HG02884 (cell line): Measurements from ENCODE around the gene TMEM107.

Experiments used
- ATAC-seq: cut with Tn5 transposase; IDR thresholded peaks from one replicate; pipeline ENCODE4 v1.9.1; 2021; ENCODE audit warnings: mild to moderate bottlenecking, moderate library complexity; ENCODE audit not compliant: unreplicated experiment

Gene TMEM107

DNA sequence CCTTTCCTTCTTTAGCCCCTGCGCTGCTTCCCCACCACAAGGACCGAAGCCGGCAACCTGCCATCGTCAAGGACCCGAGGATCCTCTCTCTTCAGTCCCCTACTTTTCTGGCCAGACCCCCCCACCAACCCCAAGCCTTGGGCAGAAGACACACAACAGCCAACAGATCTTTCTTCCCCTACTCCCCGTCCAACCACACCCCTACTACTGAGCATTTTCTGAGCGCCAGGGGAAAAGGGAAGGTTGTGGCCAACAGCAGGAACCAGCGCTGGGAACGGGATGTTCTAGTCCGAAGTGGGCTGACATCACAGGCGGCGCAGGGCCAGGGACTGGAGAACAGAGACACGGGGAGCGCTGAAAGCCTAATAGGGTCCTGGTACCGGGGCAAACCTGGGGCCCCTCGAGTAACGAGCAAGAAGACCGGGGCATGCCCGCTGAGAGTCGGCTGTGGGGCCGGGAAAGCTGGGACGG is 24.5 kb downstream of the TMEM107 start:
- ATAC-seq = no peak

DNA sequence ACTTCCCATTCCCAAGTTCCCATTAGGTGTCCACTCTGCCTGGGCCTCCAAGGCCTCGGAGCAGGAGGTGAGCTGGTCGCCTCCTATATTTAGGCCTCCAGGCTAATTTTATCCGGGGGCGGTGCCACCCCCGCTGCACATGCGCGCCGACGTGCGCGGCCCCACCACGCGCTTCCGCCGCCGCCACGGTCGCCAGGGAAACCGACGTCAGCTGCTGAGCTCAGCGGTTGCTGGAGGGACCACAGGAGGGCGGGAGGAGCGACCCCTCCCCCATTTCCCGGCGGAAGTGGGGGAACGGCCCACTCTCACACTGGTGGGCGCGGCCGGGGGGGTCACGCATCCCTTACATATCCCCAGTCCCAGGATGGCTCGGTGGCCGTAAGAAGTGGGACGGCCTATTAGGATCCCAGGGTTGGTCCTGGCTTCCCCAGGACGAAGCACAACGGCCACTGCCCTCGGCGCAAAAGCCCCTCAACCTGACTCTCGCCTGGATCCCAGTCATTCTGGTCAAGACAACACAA is 25.0 kb downstream of the TMEM107 start:
- ATAC-seq = peak; percentile 43

DNA sequence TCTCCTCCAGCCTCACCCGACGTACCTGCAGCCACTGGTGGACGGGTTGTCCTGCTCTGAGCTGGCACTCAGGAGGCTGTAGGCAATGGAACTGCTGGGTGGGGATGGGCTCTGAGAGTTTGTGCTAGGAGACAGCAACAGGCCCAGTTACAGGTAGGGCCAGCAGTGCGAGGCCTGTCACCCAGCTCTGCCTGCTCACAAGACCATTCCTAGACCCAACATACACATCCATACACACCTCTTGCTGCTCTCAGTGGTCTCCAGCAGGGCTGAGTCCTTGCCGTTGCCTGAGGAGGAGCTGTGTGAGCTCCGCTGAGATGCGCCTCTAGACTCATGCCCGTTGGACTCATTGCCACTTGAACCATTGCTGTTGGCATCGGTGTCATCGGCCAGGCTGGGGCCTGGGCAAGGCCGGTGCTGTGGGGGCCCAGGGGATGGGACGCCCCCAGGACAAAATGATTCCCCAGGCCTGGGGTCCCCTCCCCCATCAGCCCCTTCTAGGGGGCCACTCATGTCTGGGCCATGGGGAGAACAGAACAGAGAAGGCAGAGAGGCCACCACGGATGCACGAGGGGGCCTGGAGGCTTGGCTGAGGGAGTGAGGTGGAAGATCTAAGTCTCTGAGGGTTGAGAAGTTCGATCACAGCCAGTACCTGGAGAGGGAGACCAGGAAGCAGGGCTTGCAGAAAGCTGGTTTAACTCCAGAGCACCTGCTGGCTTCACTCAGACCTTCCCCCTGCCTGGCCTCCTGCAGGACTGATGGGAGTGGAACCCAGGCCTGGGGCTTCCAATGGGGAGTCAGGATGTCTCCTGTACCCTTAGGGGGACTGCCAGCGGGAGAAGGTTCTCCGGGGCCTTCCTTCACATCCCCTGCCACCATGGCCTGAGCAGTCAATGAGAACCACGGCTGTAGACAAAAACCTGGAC is 25.7 kb downstream of the TMEM107 start:
- no peak for ATAC-seq

DNA sequence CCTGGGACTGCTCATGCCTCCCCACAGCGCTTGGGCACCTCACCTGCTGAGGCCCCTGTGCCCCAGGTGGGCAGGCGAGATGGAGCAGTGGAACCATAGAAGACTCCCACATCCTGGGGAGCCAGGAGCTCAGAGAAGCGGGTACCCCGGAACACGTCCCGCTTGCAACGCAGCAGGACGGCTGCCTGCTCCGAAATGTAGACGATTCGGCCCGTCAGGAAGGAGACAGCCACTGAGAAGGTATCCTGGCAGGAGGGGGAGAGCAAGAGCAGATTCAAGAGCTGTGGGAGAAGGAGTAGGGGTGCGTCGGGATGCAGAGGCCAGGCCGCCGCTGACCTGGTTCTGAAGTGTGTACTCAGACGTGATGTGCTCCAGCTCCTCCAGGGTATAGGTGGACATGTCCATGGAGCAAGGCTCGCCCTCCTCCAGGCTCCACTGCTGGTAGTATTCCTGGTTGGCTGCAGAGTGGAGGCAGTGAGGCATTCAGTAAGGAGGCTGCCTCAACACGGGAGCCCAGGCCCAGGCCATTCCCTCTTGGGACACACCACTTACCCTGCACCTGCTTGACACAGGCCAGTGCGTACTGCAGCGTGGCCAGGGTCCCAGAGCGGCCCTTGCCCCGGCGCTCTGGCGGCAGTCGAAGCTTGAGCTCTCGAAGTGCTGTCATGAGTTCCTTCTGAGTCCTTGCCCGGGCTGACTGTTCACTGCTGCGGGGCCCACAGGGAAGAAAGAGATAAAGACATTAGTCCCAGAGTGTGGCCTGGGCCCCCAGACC is 26.6 kb downstream of the TMEM107 start:
- no peak for ATAC-seq

DNA sequence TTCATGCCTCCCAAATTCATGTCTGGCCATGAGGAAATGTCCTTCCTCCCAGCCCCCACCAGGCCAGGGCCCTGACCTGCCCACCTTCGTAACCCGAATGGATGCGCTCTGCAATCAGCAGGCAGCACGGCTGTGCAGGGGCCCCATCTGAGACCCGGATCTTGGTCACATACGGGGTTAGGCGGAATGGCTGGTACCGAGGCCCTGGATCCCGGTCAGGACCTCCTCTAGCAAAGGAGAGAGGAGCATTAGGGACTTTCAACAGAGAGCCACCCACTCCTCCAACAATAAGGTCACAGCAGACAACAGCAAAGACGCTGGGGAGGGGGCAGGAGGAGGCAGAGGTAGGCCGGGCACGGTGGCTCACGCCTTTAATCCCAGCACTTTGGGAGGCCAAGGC is 27.6 kb downstream of the TMEM107 start:
- no peak for ATAC-seq

DNA sequence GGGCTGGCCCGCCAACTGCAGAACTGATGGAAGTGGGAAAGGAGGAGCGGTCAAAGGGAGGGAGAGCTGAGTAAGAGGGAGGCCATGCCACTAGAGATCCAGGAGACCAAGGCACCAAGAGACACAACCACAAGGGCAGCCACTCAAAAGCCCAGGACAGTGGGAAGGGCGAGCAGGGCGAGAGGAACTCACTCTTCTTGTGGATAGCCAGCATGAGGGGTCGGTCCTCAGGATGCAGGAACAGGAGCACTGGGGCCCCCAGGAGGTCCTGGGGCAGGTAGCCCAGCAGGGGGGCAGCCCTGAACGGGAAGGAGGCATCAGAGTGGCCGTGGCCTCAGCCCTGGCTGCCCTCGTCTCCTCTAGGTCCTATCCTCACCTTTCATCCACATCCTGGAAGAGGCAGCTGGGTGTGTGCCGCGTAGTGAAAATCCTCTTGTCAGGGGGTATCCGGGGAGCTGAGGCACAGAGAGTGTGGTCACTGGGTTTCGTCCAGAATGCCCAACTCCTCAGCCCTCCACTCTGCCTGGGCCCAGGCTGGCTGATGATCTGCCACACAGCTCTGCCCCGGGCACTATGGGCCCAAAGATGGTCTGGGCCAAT is 28.3 kb downstream of the TMEM107 start:
- no peak for ATAC-seq

DNA sequence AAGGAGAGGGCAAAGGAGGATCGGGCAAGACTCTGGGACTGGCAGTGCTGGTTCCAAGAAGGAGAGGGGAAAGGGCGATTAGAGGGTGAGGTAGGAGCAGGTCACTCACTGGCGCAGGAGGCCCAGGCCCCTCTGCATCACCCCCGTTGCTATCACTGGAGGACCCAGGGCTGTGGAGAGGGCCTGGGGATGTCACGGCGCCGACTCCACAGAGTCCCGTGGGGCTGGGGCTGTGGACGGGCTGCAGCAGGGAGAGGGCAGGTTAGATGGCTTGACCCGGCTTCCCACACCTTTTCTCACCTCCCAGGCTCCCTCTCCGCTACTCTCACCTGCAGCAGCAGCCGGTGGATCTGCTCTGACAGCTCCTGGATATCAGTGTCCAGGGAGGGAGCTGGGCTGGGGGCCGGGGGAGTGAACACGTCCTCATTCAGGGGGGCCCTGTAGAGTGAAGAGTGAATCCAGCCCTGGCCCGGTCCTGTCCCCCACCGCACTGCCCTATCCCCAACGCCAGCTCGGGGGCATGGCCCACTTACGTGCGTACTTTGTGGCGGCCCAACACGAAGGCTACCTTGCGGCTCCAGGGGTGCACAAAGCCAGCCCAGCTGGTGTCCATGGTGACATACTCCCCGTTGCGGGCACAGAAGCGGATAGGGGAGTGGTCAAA is 28.9 kb downstream of the TMEM107 start:
- ATAC-seq = no peak

DNA sequence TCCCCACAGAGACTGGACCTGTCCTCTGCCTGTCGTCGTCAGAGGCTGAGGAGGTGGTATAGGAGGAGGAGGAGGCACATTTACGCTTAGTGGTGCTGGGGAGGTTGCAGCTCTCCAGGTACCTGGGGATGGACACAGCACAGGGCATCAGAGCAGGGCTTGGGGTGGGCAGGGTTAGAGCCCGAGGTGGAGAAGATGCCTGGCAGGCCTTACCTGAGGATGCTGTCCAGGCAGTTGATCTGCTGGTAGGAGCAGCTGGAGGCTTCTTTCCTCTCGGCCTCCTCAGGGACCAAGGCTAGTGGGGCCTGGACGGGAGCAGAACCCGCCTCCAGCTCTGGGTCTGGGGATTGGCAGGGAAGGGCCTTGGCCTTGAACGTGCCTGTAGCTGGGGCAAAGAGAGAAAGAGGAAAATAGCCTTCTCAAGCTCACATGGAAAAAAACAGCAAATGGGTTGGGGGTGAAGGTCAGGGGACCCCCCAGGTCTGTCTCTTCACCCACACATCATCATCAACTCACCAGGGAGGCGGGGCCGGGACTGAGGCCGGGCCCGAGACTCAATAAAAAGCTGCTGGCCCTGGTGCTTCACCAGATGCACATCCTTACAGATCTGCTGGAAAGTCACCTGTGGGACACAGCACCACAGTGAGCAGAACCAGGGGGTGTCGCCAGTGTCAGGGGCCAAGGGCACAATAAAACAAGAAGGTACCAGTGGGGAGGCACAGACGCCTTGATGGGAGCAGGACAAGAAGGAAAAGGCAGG is 29.6 kb downstream of the TMEM107 start:
- no peak for ATAC-seq

DNA sequence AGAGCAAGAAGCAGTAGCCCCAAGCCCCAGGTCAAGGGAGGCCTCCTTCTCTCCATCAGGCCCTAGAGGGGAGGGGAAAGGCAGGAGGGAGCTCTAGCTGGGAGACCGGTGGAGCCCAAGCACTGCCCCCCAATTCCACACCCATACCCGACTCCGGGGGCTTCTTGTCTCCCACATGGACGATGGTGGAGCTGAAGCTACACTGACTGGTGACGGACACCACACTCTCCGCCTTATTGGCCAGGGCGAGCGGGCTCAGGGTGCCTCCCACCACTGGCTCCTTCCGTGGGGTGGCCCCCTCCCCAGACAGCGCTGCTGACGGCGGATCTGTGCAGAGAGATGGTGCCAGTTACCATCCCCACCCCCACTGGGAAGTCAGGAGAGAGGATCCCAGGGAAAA is 30.4 kb downstream of the TMEM107 start:
- ATAC-seq = no peak

DNA sequence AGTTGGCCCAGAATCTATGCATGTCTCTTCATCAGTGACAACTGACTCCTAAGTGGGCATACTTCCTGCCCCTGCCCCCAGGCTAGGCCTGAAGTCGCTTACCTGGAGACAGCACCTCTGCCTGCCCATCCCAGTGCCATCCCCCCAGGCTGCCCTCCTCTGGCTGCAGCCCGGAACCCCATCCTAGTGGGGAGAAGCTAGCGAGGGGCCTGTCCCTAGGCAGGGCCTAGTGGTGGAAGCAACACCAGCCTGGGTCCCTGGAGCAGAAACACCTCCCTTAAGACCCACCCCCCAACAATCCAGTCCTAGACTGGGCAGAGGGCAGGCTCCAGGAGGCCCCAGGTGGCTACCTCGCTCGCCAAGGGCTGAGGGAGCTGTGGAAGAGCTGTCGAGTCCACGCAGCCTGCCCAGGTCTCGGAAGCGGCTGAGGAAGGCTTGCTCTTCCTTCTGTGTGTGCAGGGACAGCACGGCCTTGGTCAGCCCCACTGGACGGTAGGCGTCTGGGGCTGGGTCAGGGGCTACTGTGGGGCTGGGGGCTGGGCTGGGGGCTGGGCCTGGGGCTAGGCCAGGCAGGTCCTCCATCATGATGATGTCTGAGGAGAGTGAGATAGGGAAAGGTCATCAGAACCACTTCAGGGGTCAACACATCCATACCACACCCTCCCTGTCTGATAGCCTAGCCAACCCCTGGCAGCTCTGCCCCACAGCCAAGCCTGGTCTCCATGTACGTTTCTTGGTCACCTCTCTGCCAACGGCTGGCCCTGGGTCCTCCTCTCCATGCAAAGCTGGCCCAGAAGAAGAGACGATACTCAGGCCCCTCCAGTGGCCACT is 31.6 kb downstream of the TMEM107 start:
- ATAC-seq = no peak

DNA sequence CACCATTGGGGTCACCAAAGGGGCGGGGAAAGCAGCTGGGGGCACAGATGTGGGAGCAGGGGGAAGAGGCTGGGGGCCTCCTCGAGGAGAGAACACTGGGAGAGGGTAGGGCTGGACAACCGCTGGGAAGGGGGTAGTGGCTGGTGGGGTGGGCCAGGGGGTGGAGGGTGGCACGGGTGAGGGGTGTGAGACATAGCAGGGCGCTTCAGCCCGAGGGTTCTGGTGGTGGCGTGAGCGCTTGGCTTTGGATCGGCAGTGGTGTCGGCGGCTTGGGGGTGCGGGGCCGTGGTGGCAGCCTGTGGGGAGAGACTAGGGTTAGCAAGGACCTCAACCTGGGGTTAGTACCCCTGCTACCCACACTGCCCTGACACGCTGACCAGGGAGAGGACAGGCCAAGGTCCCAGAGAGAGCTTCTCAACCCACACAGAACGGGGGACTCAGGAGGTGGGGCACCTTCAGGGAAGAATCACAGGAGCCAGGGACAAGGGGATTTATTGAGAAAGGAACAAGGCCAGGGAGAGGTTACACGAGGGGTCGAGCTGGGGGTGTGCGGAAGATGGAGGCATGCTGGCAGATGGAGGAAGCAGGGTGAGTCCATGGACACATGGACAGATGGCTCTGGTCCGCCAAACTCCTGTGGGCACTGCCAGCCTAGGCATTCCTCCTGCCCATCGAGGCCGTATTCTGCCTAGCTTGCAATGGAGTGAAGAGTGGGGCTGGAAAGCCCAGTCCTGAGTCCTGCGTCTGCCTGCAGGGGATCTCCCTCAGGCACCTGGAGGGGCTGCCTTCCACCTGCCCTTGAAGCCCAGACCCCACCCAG is 32.4 kb downstream of the TMEM107 start:
- ATAC-seq = no peak

DNA sequence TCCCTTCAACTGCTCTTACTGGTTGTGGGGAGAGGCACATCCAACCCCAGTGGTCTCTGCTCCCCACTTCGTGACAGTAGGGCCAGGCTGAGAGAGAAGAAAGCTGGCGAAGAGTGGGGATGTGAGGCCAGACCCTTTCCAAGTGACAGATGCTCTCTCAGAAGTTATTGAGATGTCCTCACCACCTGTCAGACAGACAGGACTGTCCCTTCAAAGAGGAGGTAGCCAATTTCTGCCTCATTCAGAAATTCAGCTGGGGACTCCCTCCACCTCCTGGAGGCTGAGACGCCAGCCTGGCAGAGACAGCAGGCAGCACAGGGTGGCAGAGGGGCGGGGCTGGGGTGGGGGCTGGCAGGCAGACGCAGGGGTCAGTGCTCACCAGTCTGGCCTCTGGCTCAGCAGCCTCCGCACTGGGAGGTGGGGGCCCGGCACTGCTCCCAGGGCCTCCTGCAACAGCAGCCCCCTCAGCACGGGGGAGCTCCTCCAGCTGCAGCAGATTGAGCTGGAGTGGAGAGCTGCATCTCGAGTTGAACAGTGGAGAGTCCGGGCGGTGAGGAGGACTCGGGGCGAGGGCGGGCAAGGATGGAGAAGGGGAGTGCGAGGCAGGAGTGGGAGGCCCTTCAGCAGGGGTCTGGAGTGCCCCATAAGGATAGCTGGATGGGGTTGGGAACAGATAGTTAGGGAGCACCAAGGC is 33.1 kb downstream of the TMEM107 start:
- ATAC-seq = no peak

DNA sequence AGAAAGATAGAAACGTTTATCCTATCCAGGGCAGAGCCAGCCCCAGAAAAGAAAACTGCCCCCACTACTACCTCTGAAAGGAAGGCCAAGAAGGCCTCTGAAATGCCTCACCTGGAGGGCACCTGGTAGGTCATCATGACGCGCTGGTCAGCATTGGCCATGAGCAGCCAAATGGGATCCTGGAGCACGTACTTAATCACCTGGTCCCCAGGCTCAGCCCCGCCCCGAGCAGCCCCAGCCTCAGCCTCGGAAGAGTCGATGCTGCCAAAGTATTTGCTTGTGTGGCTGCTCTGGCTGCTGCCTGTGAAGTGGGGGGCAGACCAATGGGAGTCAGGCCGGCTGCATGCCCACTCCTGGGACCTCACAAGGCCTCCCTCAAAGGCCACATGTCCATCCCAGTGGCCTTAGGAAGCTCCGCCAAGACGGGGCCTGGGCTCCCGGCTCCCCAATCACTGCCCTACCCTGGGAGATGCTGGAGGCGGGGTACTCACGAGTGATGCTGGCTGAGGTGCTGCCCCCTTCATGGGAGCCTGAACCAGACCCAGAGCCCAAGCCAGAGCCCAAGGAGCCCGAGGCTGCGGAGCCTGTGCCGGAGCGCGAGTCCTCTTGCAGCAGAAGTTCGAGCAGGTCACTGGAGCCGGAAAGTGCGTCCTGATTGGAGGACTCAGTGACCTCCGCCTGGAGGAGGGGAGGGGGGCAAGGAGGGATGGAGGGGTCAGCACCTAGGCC is 33.9 kb downstream of the TMEM107 start:
- no peak for ATAC-seq

DNA sequence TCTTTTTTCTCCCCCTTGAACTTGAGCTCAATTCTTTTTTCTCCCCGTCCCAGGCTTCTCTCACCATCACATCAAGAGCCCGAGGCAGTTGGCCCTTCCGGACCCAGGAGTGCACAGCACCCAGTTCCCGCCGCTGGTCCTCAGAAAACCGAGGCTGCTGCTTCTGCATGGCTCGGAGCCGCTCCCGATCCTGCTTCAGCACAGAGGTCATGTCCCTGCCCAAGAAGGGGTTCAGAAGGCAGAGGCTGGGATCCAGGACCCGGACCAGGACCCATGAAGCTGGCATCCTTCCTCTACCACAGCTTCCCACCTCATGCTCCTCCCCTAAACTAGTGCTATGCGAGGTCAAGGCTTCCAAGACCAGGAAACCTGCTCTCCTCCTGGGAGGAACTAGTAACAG is 34.4 kb downstream of the TMEM107 start:
- no peak for ATAC-seq

DNA sequence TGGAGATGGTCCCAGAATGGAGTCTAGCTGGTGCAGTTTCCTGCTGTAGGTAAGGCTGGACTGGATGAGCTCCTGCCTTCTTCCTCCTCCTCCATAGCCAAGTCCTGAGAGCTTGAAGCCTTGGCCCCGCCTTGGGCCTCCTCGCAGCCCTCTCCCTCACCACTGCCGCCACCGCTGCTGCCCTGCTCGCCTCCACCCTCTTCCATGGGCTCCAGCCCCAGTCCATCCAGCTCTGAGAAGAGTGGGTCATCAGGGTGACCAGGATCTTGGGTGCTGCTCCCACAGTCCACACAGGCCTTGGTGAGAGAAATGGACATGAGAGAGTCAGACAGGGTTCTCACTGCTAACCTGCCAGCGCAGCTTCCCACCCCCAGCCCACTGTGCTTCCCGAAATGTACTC is 35.1 kb downstream of the TMEM107 start:
- ATAC-seq = no peak

DNA sequence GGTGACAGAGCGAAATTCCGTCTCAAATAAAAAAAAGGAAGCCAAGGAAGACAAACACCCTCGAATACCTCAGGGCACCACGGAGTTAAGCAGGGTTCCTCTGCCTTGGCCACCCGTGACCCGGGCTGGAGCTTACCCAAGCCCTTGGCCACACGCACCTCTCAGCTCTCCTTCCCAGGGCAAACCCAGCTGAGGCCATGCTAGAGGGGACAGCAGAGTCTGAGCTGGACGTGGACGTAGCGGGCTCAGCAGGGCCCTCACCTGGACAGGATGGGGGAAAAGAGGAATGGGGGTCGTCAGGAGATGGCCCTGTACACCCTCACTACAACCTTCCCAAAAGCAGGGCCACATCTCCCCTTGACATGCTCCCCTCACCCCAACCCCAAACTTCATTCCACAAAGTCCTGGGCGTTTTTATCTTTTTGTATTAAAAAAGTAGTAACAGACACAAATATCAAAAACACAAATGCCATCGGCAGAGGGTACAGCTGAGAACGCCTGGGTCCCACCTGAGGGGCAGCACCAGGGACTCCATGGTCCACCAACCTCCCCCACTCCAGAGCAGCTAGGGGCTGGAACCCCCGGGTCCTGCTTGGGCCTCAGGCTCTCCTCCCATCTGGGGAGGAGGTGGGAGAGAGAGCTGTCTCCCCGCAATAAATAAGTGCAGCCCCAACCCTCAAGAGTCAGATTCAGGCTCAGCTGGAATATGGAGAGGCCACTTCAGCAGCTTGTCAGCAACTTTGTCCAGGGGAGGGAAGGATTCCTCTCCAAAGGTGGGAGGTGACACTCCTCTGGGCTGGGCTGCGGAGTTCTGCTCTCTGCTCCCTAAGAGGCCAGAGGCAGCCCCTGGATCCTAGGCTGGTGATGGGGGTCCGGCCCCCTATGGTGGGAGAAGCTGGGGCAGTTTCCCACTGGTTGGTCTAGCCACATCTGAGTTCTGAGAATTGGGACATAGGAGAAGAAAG is 35.8 kb downstream of the TMEM107 start:
- ATAC-seq = no peak
